ENCODE measurements around the gene MAGEB1.

MAGEB1 gene

GRCh38 chrX:30301208-30301607, 54.3 kb downstream of the MAGEB1 start:
- DNase-seq = no peak
